Body of pancreas (tissue), 4 donors: Measurements from ENCODE around the gene IFNGR1. TPM values are rescaled to one million over a fixed set of nuclear protein-coding genes. Genes with fewer than 3 reads are reported as not detected.
A peak's percentile ranks its signal among the peaks of the same experiment; 100 is the strongest.

Experiments
- ATAC-seq: fragments of 150-250 bp; one replicate; pipeline ENCODE4 v1.9.1; 2016
- DNase-seq, 4 donors: peaks; one replicate each; pipeline ENCODE4 v3.0.0-alpha.2; 2019
- H3K27ac ChIP-seq, 4 donors: fragments of 200-600 bp; sonication (generic); 1 replicate in 3 of 4; 2 replicates in 1 of 4; pipeline versions ENCODE4 v1.5.1 to v1.6.1; 2016 to 2019; ENCODE audit warnings: mild to moderate bottlenecking in 1 of 4, mixed read lengths in 1 of 4, moderate library complexity in 1 of 4
- H3K27me3 ChIP-seq, 2 donors: fragments of 200-600 bp; sonication (generic); one replicate each; pipeline ENCODE4 v1.6.0; 2016; ENCODE audit warnings: mild to moderate bottlenecking in 1 of 2
- H3K36me3 ChIP-seq, 2 donors: fragments of 200-600 bp; sonication (generic); replicated peaks in 1 of 2; 2 replicates each; pipeline ENCODE4 v1.5.1; 2016; ENCODE audit warnings: low read depth in 2 of 2; ENCODE audit not compliant: insufficient read depth in 1 of 2
- H3K4me1 ChIP-seq: fragments of 200-600 bp; sonication (generic); one replicate; pipeline ENCODE4 v1.6.0; 2016
- H3K4me3 ChIP-seq, 2 donors: fragments of 200-600 bp; sonication (generic); 1 replicate in 1 of 2; 2 replicates in 1 of 2; pipeline ENCODE4 v1.5.1; 2016 to 2019
- H3K9me3 ChIP-seq, 3 donors: fragments of 200-600 bp; sonication (generic); 1 replicate in 2 of 3; 2 replicates in 1 of 3; pipeline ENCODE4 v1.5.1; 2016
- POLR2A ChIP-seq, 3 donors: fragments of 450-650 bp; IDR thresholded peaks; one replicate each; pipeline ENCODE4 v1.6.1; 2016; ENCODE audit warnings: antibody characterized with exemption in 3 of 3, mild to moderate bottlenecking in 2 of 3
- WGBS, 2 donors: methylation state at CpG; one replicate each; pipeline ENCODE4 v1.1.5; 2017; 5-methylcytosine and 5-hydroxymethylcytosine counted together
- intact Hi-C: fragments of 100-400 bp; cut with DNase I; formaldehyde crosslinking; loops from one replicate; pipeline ENCODE4 v1.15.1; 2023
- total RNA-seq, 2 donors: library from RNA; depleted of rRNA; stranded (reverse); fragments of >200 nt; gene quantifications; one replicate each; pipeline ENCODE4 v1.1.0, GENCODE V29; 2016
- TF ChIP-seq, protein P1 (sequence below), 7 experiments: fragments of 450-650 bp in 4 of 7; fragments of 200-600 bp in 3 of 7; sonication (generic) in 3 of 7; IDR thresholded peaks; one replicate each; pipeline ENCODE4 v1.5.1; 2016 to 2019; ENCODE audit warnings: antibody characterized with exemption in 7 of 7

Gene IFNGR1
- total RNA-seq, 2 donors from 2014 or later, result 12.9 to 36.6 TPM

DNA sequence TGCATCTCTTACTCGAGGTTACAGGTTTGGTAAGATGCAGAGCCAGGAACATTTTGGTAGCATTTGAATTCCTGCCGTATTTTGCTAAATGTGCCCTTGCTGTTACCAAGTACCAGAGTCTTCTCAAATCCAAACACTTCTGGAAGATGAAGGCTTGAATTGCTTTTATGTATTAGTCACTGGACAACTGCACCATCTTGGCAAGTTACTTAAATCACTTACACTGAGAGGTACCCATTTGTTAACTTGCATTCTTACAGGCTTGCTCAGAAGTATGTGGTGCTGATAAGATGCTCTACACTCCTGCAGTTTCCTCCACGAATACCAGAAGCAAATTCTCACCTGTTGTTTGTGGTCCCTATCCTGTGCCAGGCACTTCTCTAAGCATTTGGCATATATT, 58.4 kb downstream of the IFNGR1 start:
- no peaks in the 10 kb centered on the region for H3K27me3 ChIP-seq
- H3K36me3 ChIP-seq, result no peaks in the 10 kb centered on the region
- DNase-seq (no peak), ATAC-seq (no peak)
- H3K27ac ChIP-seq, result no peak overlapping the region
- no peaks in the 10 kb centered on the region for H3K9me3 ChIP-seq
- no peaks in the 10 kb centered on the region for H3K4me1 ChIP-seq
- no peak for TF ChIP-seq POLR2A (IDR thresholded peaks at IDR 0.05)
- TF ChIP-seq, protein P1, sequence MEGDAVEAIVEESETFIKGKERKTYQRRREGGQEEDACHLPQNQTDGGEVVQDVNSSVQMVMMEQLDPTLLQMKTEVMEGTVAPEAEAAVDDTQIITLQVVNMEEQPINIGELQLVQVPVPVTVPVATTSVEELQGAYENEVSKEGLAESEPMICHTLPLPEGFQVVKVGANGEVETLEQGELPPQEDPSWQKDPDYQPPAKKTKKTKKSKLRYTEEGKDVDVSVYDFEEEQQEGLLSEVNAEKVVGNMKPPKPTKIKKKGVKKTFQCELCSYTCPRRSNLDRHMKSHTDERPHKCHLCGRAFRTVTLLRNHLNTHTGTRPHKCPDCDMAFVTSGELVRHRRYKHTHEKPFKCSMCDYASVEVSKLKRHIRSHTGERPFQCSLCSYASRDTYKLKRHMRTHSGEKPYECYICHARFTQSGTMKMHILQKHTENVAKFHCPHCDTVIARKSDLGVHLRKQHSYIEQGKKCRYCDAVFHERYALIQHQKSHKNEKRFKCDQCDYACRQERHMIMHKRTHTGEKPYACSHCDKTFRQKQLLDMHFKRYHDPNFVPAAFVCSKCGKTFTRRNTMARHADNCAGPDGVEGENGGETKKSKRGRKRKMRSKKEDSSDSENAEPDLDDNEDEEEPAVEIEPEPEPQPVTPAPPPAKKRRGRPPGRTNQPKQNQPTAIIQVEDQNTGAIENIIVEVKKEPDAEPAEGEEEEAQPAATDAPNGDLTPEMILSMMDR (IDR thresholded peaks at IDR 0.05), result no peak
- intact Hi-C loops, result no loop called here
- H3K4me3 ChIP-seq, result no peak overlapping the region
- 53% methylated on average over 3 of the region's 3 CpGs for WGBS, 2 donors

DNA sequence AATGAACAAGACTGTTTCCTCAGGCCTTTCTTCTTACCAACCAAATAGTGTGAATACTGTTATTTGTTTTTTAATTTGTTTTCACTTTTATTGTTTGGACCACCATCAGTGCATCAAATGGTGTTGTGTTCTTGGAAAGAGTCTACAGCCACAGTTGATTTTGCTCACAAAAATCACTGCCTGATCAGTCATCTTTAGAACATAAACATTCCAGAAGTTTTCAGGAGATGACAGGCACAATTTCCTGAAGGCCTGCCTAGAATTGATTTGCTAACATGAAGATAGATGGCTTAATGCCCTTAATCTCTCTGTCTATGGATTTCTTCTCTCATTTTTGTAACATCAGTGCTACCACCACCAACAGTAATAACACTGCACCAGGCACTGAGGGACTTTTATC, 59.3 kb downstream of the IFNGR1 start:
- no peaks in the 10 kb centered on the region for H3K4me1 ChIP-seq
- DNase-seq (no peak), ATAC-seq (no peak)
- H3K4me3 ChIP-seq, result no peak overlapping the region
- H3K36me3 ChIP-seq, result no peaks in the 10 kb centered on the region
- intact Hi-C loops, result no loop called here
- H3K27me3 ChIP-seq, result no peaks in the 10 kb centered on the region
- no peaks in the 10 kb centered on the region for H3K9me3 ChIP-seq
- no peak overlapping the region for H3K27ac ChIP-seq
- TF ChIP-seq, protein P1 (IDR thresholded peaks at IDR 0.05), result no peak

DNA sequence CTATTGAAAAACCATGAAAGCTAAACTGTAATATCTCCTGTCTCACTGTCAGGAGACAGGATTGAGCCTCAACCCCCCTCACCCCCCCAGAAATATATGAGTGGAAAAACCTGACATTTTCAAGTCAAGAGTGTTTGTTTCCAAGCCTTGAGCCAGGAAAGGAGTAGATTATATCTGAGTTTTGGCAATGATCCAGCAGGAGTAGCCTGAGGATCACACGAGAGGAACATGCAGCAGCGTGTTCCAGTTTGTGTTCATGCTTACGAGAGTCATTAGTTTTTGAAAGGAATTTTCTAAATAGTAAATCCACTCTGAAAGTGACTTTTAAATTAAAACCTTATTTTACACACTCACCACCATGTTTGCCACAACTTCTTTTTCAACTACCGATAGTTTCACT, 61.6 kb downstream of the IFNGR1 start:
- ATAC-seq (no peak), DNase-seq (no peak)
- WGBS, 2 donors, result 51 to 53% methylated on average over 4 of the region's 4 CpGs
- Histone ChIP-seq H3K9me3 (no peaks in the 10 kb centered on the region), H3K27me3 (no peaks in the 10 kb centered on the region), H3K4me3 (no peak overlapping the region), H3K27ac (no peak overlapping the region), H3K4me1 (no peaks in the 10 kb centered on the region), H3K36me3 (no peaks in the 10 kb centered on the region)
- intact Hi-C loops, result no loop called here
- TF ChIP-seq, protein P1 (IDR thresholded peaks at IDR 0.05), result no peak
- no peak for TF ChIP-seq POLR2A (IDR thresholded peaks at IDR 0.05)

GRCh38 chr6:137156650-137157049, 62.5 kb downstream of the IFNGR1 start:
- Histone ChIP-seq H3K27me3 (no peaks in the 10 kb centered on the region), H3K4me3 (no peak overlapping the region), H3K4me1 (no peaks in the 10 kb centered on the region), H3K27ac (no peak overlapping the region), H3K9me3 (no peaks in the 10 kb centered on the region), H3K36me3 (no peaks in the 10 kb centered on the region)
- intact Hi-C loops, result no loop called here
- DNase-seq (no peak), ATAC-seq (no peak)
- WGBS, 2 donors, result 81 to 100% methylated on average over 1 of the region's 1 CpG
- TF ChIP-seq POLR2A (IDR thresholded peaks at IDR 0.05), result no peak
- TF ChIP-seq, protein P1 (IDR thresholded peaks at IDR 0.05), result no peak

- no peak overlapping the region for H3K4me3 ChIP-seq
- H3K36me3 ChIP-seq, result no peaks in the 10 kb centered on the region
- no peaks in the 10 kb centered on the region for H3K27me3 ChIP-seq
- no peak for ATAC-seq
- WGBS, 2 donors, result 84 to 95% methylated on average over 2 of the region's 2 CpGs
- peaks cover 0 to 4% (median 0%) of the 10 kb centered on the region in 3 donors for H3K9me3 ChIP-seq
- no peaks in the 10 kb centered on the region for H3K4me1 ChIP-seq
- H3K27ac ChIP-seq, result no peak overlapping the region
- intact Hi-C loops, result no loop called here
- DNase-seq, result peak in 1 of 4 donors; percentile 29
- TF ChIP-seq, protein P1 (IDR thresholded peaks at IDR 0.05), result no peak
- no peak for TF ChIP-seq POLR2A (IDR thresholded peaks at IDR 0.05)
Observed at GRCh38 chr6:137155830-137156229, 63.4 kb downstream of the IFNGR1 start.
